Astrocyte (in vitro differentiated cells and primary cell): Measurements from ENCODE around the gene GDF11. TPM values are rescaled to one million over a fixed set of nuclear protein-coding genes. Genes with fewer than 3 reads are reported as not detected.
A peak's percentile ranks its signal among the peaks of the same experiment; 100 is the strongest.

Experiments used
- DNase-seq: peaks from one replicate; pipeline ENCODE4 v3.0.0-alpha.2; 2010; ENCODE audit warnings: low read depth
- FAIRE-seq: peaks from 2 replicates; lab custom pipeline; 2011; peaks lifted over from hg19 to GRCh38; lab: Jason Lieb, UNC
- H2AFZ ChIP-seq: 2 replicates; pipeline ENCODE4 v1.6.0; 2012; ENCODE audit warnings: low read depth, low read length, inconsistent platforms
- H3K27ac ChIP-seq: 2 replicates; pipeline ENCODE4 v1.5.1; 2011; ENCODE audit warnings: low read depth, low read length, inconsistent platforms
- H3K27me3 ChIP-seq: 2 replicates; pipeline ENCODE4 v1.6.0; 2011; ENCODE audit warnings: low read length, inconsistent platforms; ENCODE audit not compliant: insufficient read depth
- H3K36me3 ChIP-seq: 2 replicates; pipeline ENCODE4 v1.5.1; 2011; ENCODE audit warnings: low read length, inconsistent platforms; ENCODE audit not compliant: insufficient read depth
- H3K4me1 ChIP-seq: 2 replicates; pipeline ENCODE4 v1.5.1; 2011; ENCODE audit warnings: low read length, inconsistent platforms; ENCODE audit not compliant: insufficient read depth
- H3K4me2 ChIP-seq: 2 replicates; pipeline ENCODE4 v1.6.0; 2012; ENCODE audit warnings: low read length, inconsistent platforms
- H3K4me3 ChIP-seq: 2 replicates; pipeline ENCODE4 v1.5.1; 2011; ENCODE audit warnings: low read depth, mild to moderate bottlenecking, low read length, inconsistent platforms; ENCODE audit not compliant: insufficient read depth
- H3K79me2 ChIP-seq: 2 replicates; pipeline ENCODE4 v1.6.0; 2012; ENCODE audit warnings: mild to moderate bottlenecking, low read length, inconsistent platforms; ENCODE audit not compliant: insufficient read depth
- H3K9ac ChIP-seq: 2 replicates; pipeline ENCODE4 v1.6.0; 2012; ENCODE audit warnings: mild to moderate bottlenecking, low read length, inconsistent platforms
- H3K9me3 ChIP-seq: 2 replicates; pipeline ENCODE4 v1.5.1; 2012; ENCODE audit warnings: low read depth, mild to moderate bottlenecking, low read length, inconsistent platforms; ENCODE audit not compliant: insufficient read depth
- H4K20me1 ChIP-seq: 2 replicates; pipeline ENCODE4 v1.6.0; 2012; ENCODE audit warnings: low read length, inconsistent platforms; ENCODE audit not compliant: insufficient read depth
- H3K27ac Mint-ChIP-seq: one replicate; pipeline ENCODE4 v1.8.0; 2021; ENCODE audit warnings: mild to moderate bottlenecking, mixed read lengths; ENCODE audit not compliant: unreplicated experiment
- H3K27me3 Mint-ChIP-seq: one replicate; pipeline ENCODE4 v1.8.0; 2021; ENCODE audit warnings: low read depth, mixed read lengths; ENCODE audit not compliant: unreplicated experiment
- H3K36me3 Mint-ChIP-seq: one replicate; pipeline ENCODE4 v1.8.0; 2021; ENCODE audit warnings: low read depth, mixed read lengths; ENCODE audit not compliant: unreplicated experiment
- H3K4me1 Mint-ChIP-seq: one replicate; pipeline ENCODE4 v1.8.0; 2021; ENCODE audit warnings: low read depth, mixed read lengths; ENCODE audit not compliant: unreplicated experiment
- H3K4me3 Mint-ChIP-seq: one replicate; pipeline ENCODE4 v1.8.0; 2021; ENCODE audit warnings: mild to moderate bottlenecking, moderate library complexity, mixed read lengths; ENCODE audit not compliant: unreplicated experiment
- H3K9me3 Mint-ChIP-seq: one replicate; pipeline ENCODE4 v1.8.0; 2021; ENCODE audit warnings: mild to moderate bottlenecking, mixed read lengths; ENCODE audit not compliant: unreplicated experiment
- CTCF ChIP-seq: IDR thresholded peaks from 2 replicates; pipeline ENCODE4 v1.5.1; 2011; ENCODE audit warnings: low read depth, mild to moderate bottlenecking, inconsistent platforms, low read length, moderate library complexity; ENCODE audit not compliant: insufficient read depth
- EZH2 ChIP-seq: IDR thresholded peaks from 2 replicates; pipeline ENCODE4 v1.6.1; 2012; ENCODE audit warnings: mild to moderate bottlenecking, low read length, inconsistent platforms; ENCODE audit not compliant: insufficient read depth
- total RNA-seq: library from RNA; stranded (reverse); gene quantifications from 2 replicates; pipeline ENCODE4 v1.2.1, GENCODE V29; 2021

Gene GDF11
- total RNA-seq, 1 donor from 2014 or later = 28.9 TPM

- no peaks in the 10 kb centered on the region for H3K36me3 Mint-ChIP-seq
- FAIRE-seq = no peak
- H3K27ac Mint-ChIP-seq = peak overlapping the region; percentile 13
Observed at GRCh38 chr12:55711786-55712553, 31.0 kb upstream of the GDF11 start.

GRCh38 chr12:55712700-55713415 lies 30.1 kb upstream of the GDF11 start:
- Histone ChIP-seq H4K20me1 (no peaks in the 10 kb centered on the region), H3K27ac (no peak overlapping the region), H3K36me3 (no peaks in the 10 kb centered on the region), H3K4me1 (peaks cover 37% of the 10 kb centered on the region), H3K79me2 (no peaks in the 10 kb centered on the region), H3K4me3 (no peak overlapping the region), H3K9ac (no peak overlapping the region), H2AFZ (no peak overlapping the region), H3K4me2 (no peak overlapping the region), H3K27me3 (peaks cover 3% of the 10 kb centered on the region), H3K9me3 (no peaks in the 10 kb centered on the region)
- Mint-ChIP-seq H3K27me3 (peaks cover 31% of the 10 kb centered on the region), H3K4me3 (no peak overlapping the region), H3K4me1 (peaks cover 30% of the 10 kb centered on the region), H3K36me3 (no peaks in the 10 kb centered on the region), H3K27ac (no peak overlapping the region), H3K9me3 (no peaks in the 10 kb centered on the region)
- TF ChIP-seq CTCF = no peak
- no peak for TF ChIP-seq EZH2
- FAIRE-seq (no peak), DNase-seq (no peak)

More at GRCh38 chr12:55711786-55712553, 31.0 kb upstream of the GDF11 start:
- Histone ChIP-seq H3K27ac (no peak overlapping the region), H3K36me3 (no peaks in the 10 kb centered on the region), H3K4me3 (no peak overlapping the region), H3K9me3 (no peaks in the 10 kb centered on the region), H3K4me2 (no peak overlapping the region), H3K9ac (no peak overlapping the region), H3K4me1 (peaks cover 33% of the 10 kb centered on the region), H3K79me2 (peaks cover under 1% of the 10 kb centered on the region), H4K20me1 (no peaks in the 10 kb centered on the region), H2AFZ (no peak overlapping the region), H3K27me3 (peaks cover 3% of the 10 kb centered on the region)
- Mint-ChIP-seq H3K27me3 (peaks cover 33% of the 10 kb centered on the region), H3K4me3 (no peak overlapping the region), H3K4me1 (peaks cover 21% of the 10 kb centered on the region), H3K9me3 (no peaks in the 10 kb centered on the region)
- TF ChIP-seq CTCF (no peak), EZH2 (no peak)
- no peak for DNase-seq
